Subcutaneous adipose tissue (tissue), 4 donors: ENCODE results near the gene AKT2. TPM values are rescaled to one million over a fixed set of nuclear protein-coding genes. Genes with fewer than 3 reads are reported as not detected.

Source experiments
- total RNA-seq, 4 donors: library from RNA; depleted of rRNA; stranded (reverse); fragments of >200 nt; gene quantifications; one replicate each; pipeline ENCODE4 v1.1.0, GENCODE V29; 2016
- TF ChIP-seq, protein P1 (sequence below): fragments of 450-650 bp; IDR thresholded peaks from one replicate; pipeline ENCODE4 v1.5.1; 2016; ENCODE audit warnings: low read depth, mild to moderate bottlenecking, control low read depth, antibody characterized with exemption, moderate library complexity

Gene AKT2
- total RNA-seq, 4 donors from 2014 or later = 81.7 to 175 (median 93.9) TPM

DNA sequence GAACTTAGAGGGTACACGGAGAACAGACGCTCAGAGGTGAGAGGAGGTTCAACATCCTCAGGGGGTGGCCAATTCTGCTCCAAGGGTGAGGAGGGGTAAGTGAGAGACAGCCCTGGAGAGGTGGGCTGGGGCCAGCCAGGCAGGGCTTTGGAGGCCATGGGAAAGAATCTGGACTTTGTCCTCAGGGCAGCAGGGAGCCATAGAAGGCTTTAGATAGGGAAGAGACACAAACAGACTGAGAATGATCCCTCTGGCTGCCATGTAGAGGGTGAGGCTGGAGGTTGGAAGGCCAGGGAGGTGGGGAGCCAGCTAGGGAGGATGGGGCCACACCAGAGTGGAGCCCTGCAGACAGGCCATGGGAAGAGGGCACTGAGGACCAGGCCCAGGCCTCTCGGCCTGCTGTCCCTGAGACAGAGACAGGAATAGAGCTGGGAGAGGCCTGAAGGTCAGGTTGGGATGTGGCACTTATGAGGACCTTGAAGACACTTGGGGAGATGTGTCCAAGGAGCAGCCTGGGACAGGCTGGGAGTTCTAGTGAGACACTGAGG lies 29.5 kb downstream of the AKT2 start:
- TF ChIP-seq, protein P1, sequence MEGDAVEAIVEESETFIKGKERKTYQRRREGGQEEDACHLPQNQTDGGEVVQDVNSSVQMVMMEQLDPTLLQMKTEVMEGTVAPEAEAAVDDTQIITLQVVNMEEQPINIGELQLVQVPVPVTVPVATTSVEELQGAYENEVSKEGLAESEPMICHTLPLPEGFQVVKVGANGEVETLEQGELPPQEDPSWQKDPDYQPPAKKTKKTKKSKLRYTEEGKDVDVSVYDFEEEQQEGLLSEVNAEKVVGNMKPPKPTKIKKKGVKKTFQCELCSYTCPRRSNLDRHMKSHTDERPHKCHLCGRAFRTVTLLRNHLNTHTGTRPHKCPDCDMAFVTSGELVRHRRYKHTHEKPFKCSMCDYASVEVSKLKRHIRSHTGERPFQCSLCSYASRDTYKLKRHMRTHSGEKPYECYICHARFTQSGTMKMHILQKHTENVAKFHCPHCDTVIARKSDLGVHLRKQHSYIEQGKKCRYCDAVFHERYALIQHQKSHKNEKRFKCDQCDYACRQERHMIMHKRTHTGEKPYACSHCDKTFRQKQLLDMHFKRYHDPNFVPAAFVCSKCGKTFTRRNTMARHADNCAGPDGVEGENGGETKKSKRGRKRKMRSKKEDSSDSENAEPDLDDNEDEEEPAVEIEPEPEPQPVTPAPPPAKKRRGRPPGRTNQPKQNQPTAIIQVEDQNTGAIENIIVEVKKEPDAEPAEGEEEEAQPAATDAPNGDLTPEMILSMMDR = no peak

DNA sequence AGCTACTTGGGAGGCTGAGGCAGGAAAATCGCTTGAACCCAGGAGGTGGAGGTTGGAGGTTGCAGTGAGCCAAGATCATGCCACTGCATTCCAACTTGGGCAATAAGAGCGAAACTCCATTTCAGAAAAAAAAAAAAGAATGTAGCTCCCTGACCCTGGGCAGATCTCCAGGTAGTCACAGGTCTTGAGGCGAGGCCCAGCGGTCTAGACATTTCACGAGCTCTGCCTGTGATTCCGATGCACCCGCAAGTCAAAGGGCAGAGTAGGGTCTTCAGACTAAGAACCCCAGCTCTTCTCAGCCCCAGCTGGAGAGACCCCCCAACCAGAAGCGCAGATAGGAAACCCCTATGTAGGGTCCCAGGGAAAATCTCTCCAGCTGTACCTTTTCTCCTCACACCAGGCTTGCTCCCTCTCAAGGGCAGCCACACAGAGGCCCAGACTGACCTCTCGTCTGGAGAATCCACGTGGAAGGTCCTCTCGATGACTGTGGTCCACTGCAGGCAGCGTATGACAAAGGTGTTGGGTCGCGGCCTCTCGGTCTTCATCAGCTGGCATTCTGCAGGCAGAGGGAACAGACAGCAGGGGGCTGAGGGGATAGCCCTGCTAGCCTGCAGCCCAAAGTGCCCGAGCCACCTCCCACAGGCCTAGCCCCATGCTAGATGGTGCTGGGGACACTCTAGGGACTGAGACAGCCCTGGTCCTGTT lies 30.3 kb downstream of the AKT2 start:
- TF ChIP-seq, protein P1 = no peak

DNA sequence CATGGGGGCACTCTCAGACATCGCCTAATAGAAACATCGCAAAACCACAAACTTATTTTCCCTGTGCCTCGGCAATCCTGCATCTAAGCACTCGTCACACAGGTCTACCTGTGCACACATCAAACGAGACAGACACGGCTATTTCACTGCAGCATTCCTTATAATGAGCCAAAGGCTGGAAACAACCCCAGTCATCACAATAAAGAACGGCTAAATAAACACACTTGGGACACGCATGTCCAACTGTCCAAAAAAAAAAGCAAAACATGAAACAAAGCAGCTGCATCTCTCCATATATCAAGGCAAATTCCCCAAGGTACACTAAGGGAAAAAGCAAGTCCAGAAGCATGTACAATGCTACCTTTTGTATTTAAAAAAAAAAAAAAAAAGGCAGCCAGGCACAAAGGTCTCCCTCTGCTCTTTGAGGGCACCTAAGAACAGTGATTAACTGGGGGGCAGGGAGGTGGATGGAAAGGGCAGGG lies 31.5 kb downstream of the AKT2 start:
- TF ChIP-seq, protein P1 = no peak

DNA sequence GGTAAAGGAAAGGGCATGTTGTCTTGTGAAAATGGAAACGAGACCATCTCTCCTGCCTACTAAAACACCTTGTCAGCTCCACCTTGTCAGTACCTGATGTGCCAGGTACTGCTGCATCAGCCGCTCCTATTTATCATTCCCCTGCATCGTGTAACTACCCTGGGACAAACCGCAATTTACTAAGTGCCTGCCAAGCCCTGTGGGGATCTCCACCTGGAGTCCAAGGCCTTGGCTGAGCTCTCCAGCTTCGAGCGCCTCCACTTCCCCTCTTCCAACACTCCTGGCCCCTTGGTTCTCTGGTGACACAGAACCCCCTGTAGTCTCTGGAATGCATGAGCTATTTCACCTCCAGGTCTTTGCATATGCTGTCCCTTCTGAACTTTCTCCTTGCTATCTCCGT lies 32.8 kb downstream of the AKT2 start:
- TF ChIP-seq, protein P1 = no peak

DNA sequence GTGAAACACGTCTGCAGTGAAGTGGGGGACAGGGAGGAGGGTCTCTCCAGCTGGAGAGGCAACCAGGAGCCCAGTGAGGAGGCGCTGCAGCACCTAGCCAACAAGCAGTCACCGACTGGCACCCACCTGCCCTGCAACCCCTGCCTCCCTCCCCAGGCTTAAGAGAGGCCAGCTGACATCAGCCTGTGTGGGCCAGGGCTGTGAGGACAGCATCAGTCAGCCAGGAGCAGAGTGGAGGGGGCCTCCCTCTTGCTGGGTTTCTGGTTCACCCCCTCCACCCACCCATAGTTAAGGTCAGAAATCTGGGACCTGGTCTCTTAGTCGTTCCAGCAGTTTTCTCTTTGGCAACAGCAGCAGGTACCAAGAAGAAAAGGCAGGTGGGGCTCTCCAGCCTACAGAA lies 33.2 kb downstream of the AKT2 start:
- TF ChIP-seq, protein P1 = no peak

DNA sequence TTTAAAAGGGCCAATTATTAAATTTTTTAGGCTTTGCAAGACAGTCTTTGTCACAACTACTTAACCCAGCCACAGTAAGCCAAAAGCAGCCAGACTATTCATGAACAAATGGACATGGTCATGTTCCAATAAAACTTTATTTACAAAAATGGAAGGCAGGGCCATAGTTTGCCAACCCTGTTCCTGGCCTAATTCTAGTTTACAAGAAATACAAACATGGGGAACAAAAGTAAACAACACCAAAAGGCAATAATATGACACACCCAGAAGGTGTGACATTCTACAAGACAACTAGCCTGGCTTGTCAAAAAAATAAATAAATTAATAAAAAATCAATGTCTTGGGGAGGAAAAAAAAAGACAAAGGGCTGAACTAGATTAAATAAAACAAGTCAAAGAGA lies 33.9 kb downstream of the AKT2 start:
- TF ChIP-seq, protein P1 = no peak

DNA sequence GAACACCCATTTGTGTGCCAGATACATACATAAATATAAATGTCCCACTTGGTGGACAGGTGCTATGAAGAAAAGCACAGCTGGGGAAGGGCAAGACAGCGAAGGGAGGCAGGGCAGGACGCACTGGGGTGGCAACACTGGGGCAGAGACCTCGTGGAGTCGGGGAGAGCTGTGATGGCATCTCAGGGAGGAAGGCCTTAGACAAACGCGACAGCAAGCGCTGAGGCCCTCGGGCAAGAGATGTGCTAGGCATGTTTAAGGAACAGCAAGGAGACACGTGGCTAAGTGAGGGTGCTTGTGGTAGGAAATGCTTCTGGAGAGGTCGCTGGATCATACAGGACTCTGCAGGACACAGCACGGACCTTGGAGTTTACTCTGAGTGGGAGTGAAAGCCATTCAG lies 35.4 kb downstream of the AKT2 start:
- TF ChIP-seq, protein P1 = no peak
